Measurements from ENCODE around the gene NUBP2. TPM values are rescaled to one million over a fixed set of nuclear protein-coding genes. Genes with fewer than 3 reads are reported as not detected.

The NUBP2 gene
- total RNA-seq, 1 experiment from 2014 or later = 103 TPM

DNA sequence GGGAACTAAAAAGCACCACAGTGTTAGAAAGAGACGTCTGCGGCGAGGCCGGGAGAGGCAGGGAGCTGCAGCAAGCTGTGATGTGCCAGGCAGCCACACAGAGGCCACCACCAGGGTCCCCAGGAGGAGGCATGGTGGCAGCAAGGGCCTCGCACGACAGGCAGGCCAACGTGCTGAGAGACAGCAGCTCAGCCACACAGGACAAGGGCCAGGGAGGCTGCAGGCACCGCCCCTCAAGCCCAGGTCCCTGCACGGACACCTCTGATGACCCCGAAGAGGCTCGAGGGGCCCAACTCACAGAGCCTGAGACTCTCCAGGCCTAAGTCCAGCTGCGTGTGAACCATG, 38.2 kb downstream of the NUBP2 start:
- DNase-seq (ENCODE audit: low read depth, low spot score) = no peak
- H3K4me1 ChIP-seq (ENCODE audit: control insufficient read depth in 1 of 2, insufficient read depth in 2 of 2, low read length in 2 of 2) = peaks cover 7% of the 10 kb centered on the region in 2 experiments
- H2AFZ ChIP-seq (ENCODE audit: low read depth, low read length, poor library complexity, severe bottlenecking) = no peak overlapping the region
- H3K4me2 ChIP-seq (ENCODE audit: low read length) = no peak overlapping the region
- no peak overlapping the region for H3K27ac ChIP-seq (ENCODE audit: low read depth, low read length)
- ChIA-PET CTCF (no interaction called here), RAD21 (ENCODE audit: low non-redundant PET in 1 of 2, low total read pairs in 2 of 2, uncharacterized antibody in 2 of 2, unreplicated experiment in 2 of 2) (no interaction called here), POLR2A (no interaction called here)
- no peaks in the 10 kb centered on the region for H3K79me2 ChIP-seq (ENCODE audit: insufficient read depth, low read length)
- no peaks in the 10 kb centered on the region for H4K20me1 ChIP-seq (ENCODE audit: insufficient read depth)
- no peak for ATAC-seq
- H3K27me3 ChIP-seq (ENCODE audit: insufficient read depth, low read length) = no peaks in the 10 kb centered on the region
- no peak overlapping the region for H3K4me3 ChIP-seq (replicated peaks in 1 of 2; ENCODE audit: low read depth in 1 of 2, low read length in 2 of 2)
- 0 out of 4 replicates have a peak, but pooled peaks cover 2 to 5% of the 10 kb centered on the region in 2 experiments for H3K36me3 ChIP-seq (ENCODE audit: control insufficient read depth in 1 of 2, insufficient read depth in 2 of 2, low read length in 2 of 2)
- H3K9me3 ChIP-seq (ENCODE audit: control insufficient read depth in 1 of 2, insufficient read depth in 1 of 2, low read depth in 1 of 2, low read length in 2 of 2) = no peaks in the 10 kb centered on the region
- TF ChIP-seq TCF7L2 (IDR thresholded peaks at IDR 0.05; ENCODE audit: borderline replicate concordance, extremely low read depth, insufficient read depth, insufficient read length) = no peak
- no peak for TF ChIP-seq ZFX (IDR thresholded peaks at IDR 0.05)
- TF ChIP-seq SRF (IDR thresholded peaks at IDR 0.05; ENCODE audit: low read depth) = no peak
- TF ChIP-seq SIN3A (IDR thresholded peaks at IDR 0.05; ENCODE audit: low read depth) = no peak
- TF ChIP-seq SP1 (IDR thresholded peaks at IDR 0.05; ENCODE audit: low read depth) = no peak
- no peak for TF ChIP-seq POLR2AphosphoS5 (IDR thresholded peaks at IDR 0.05; ENCODE audit: low read depth, low read length)
- TF ChIP-seq, protein P1, sequence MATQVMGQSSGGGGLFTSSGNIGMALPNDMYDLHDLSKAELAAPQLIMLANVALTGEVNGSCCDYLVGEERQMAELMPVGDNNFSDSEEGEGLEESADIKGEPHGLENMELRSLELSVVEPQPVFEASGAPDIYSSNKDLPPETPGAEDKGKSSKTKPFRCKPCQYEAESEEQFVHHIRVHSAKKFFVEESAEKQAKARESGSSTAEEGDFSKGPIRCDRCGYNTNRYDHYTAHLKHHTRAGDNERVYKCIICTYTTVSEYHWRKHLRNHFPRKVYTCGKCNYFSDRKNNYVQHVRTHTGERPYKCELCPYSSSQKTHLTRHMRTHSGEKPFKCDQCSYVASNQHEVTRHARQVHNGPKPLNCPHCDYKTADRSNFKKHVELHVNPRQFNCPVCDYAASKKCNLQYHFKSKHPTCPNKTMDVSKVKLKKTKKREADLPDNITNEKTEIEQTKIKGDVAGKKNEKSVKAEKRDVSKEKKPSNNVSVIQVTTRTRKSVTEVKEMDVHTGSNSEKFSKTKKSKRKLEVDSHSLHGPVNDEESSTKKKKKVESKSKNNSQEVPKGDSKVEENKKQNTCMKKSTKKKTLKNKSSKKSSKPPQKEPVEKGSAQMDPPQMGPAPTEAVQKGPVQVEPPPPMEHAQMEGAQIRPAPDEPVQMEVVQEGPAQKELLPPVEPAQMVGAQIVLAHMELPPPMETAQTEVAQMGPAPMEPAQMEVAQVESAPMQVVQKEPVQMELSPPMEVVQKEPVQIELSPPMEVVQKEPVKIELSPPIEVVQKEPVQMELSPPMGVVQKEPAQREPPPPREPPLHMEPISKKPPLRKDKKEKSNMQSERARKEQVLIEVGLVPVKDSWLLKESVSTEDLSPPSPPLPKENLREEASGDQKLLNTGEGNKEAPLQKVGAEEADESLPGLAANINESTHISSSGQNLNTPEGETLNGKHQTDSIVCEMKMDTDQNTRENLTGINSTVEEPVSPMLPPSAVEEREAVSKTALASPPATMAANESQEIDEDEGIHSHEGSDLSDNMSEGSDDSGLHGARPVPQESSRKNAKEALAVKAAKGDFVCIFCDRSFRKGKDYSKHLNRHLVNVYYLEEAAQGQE (IDR thresholded peaks at IDR 0.05; ENCODE audit: low read depth) = no peak
- TF ChIP-seq, protein P2, sequence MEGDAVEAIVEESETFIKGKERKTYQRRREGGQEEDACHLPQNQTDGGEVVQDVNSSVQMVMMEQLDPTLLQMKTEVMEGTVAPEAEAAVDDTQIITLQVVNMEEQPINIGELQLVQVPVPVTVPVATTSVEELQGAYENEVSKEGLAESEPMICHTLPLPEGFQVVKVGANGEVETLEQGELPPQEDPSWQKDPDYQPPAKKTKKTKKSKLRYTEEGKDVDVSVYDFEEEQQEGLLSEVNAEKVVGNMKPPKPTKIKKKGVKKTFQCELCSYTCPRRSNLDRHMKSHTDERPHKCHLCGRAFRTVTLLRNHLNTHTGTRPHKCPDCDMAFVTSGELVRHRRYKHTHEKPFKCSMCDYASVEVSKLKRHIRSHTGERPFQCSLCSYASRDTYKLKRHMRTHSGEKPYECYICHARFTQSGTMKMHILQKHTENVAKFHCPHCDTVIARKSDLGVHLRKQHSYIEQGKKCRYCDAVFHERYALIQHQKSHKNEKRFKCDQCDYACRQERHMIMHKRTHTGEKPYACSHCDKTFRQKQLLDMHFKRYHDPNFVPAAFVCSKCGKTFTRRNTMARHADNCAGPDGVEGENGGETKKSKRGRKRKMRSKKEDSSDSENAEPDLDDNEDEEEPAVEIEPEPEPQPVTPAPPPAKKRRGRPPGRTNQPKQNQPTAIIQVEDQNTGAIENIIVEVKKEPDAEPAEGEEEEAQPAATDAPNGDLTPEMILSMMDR (IDR thresholded peaks at IDR 0.05 in 2 of 3, conservative IDR thresholded peaks at IDR 0.05 in 1 of 3; ENCODE audit: borderline replicate concordance in 1 of 3, insufficient read depth in 1 of 3, low read depth in 2 of 3, low read length in 2 of 3) = no peak
- no peak for TF ChIP-seq ZNF274 (IDR thresholded peaks at IDR 0.05; ENCODE audit: low read depth, low read length)
- TF ChIP-seq, protein P3, sequence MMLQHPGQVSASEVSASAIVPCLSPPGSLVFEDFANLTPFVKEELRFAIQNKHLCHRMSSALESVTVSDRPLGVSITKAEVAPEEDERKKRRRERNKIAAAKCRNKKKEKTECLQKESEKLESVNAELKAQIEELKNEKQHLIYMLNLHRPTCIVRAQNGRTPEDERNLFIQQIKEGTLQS (IDR thresholded peaks at IDR 0.05) = no peak
- TF ChIP-seq EGR1 (IDR thresholded peaks at IDR 0.05; ENCODE audit: low read depth) = no peak
- TF ChIP-seq ELF1 (IDR thresholded peaks at IDR 0.05; ENCODE audit: borderline replicate concordance, low read depth) = no peak
- no peak for TF ChIP-seq FOSL1 (IDR thresholded peaks at IDR 0.05; ENCODE audit: low read depth)
- TF ChIP-seq EZH2phosphoT487 (IDR thresholded peaks at IDR 0.05; ENCODE audit: borderline replicate concordance) = no peak
- no peak for TF ChIP-seq CEBPB (IDR thresholded peaks at IDR 0.05; ENCODE audit: low read depth)
- no peaks in the 10 kb centered on the region for H3K9me2 ChIP-seq (ENCODE audit: insufficient read depth)
- no TSS peak for BruUV-seq (replicated peaks)
- H3K9ac ChIP-seq (ENCODE audit: low read length) = no peak overlapping the region
- intact Hi-C loops (cut with micrococcal nuclease) = no loop called here
